PC-3 (cell line): ENCODE results near the gene TAS1R3.

Source experiments
- CTCF ChIP-seq: fragments of 300-600 bp; sonication (generic); conservative IDR thresholded peaks from 2 replicates; pipeline ENCODE4 v1.5.1; 2017; ENCODE audit warnings: antibody characterized with exemption, low read depth, mild to moderate bottlenecking, low read length
- EZH2 ChIP-seq: fragments of 300-600 bp; sonication (generic); IDR thresholded peaks from one replicate; pipeline ENCODE4 v1.6.1; 2017; ENCODE audit warnings: antibody characterized with exemption, mild to moderate bottlenecking, low read length; ENCODE audit not compliant: unreplicated experiment
- EZH2phosphoT487 ChIP-seq: fragments of 300-600 bp; sonication (generic); IDR thresholded peaks from 2 replicates; pipeline ENCODE4 v1.6.1; 2018; ENCODE audit warnings: mild to moderate bottlenecking, antibody characterized with exemption, low read length, borderline replicate concordance

DNA sequence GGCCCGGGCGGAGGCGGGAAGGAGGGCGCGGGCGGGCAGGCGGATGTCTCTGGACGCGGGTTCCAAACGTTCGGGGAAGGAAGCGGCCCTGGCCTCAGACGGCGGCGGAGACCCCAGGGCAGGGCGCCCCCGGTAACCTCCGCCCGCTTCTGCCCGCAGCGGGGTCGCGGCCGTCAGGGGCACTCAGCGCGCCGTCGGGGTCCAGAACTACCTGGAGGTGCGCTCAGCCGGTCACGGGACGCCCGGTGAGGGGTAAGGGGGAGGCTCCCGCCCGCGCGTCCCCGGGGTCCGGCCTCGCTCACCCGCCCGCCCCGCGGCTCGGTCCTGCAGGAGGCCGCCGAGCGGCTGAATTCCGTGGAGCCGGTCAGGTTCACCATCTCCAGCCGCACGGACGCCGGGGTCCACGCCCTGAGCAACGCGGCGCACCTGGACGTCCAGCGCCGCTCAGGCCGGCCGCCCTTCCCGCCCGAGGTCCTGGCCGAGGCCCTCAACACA is 22.3 kb upstream of the TAS1R3 start:
- TF ChIP-seq EZH2phosphoT487: no peak
- TF ChIP-seq CTCF: no peak
- no peak for TF ChIP-seq EZH2
